H9 (cell line): ENCODE results near the gene KRTAP12-3. TPM values are rescaled to one million over a fixed set of nuclear protein-coding genes. Genes with fewer than 3 reads are reported as not detected.

ENCODE experiments used
- DNase-seq: peaks from one replicate; pipeline ENCODE4 v3.0.0-alpha.2; 2017
- H2AFZ ChIP-seq: one replicate; pipeline ENCODE4 v1.6.1; 2013; ENCODE audit warnings: mild to moderate bottlenecking, low read length, control low read depth, moderate library complexity
- H2AK5ac ChIP-seq: 2 replicates; pipeline ENCODE4 v1.6.1; 2013; ENCODE audit warnings: low read length, control low read depth, mixed read lengths; ENCODE audit not compliant: insufficient read length
- H2BK120ac ChIP-seq: one replicate; pipeline ENCODE4 v1.6.1; 2013; ENCODE audit warnings: low read depth, mild to moderate bottlenecking, low read length, control low read depth, inconsistent platforms; ENCODE audit not compliant: poor library complexity, severe bottlenecking
- H2BK12ac ChIP-seq: 2 replicates; pipeline ENCODE4 v1.6.1; 2013; ENCODE audit warnings: low read length, control low read depth, mixed read lengths, low read depth; ENCODE audit not compliant: insufficient read length
- H2BK15ac ChIP-seq: 2 replicates; pipeline ENCODE4 v1.6.1; 2013; ENCODE audit warnings: low read depth, low read length, control low read depth
- H2BK20ac ChIP-seq: one replicate; pipeline ENCODE4 v1.6.1; 2013; ENCODE audit warnings: low read depth, mild to moderate bottlenecking, low read length, control low read depth, inconsistent platforms; ENCODE audit not compliant: poor library complexity, severe bottlenecking
- H2BK5ac ChIP-seq: 2 replicates; pipeline ENCODE4 v1.6.1; 2013; ENCODE audit warnings: low read length, control low read depth, mixed read lengths; ENCODE audit not compliant: insufficient read length
- H3K14ac ChIP-seq: 2 replicates; pipeline ENCODE4 v1.6.1; 2013; ENCODE audit warnings: low read length, control low read depth; ENCODE audit not compliant: insufficient read depth
- H3K18ac ChIP-seq: 2 replicates; pipeline ENCODE4 v1.6.1; 2013; ENCODE audit warnings: low read depth, mild to moderate bottlenecking, mixed read lengths, low read length, control low read depth; ENCODE audit not compliant: insufficient read length
- H3K23ac ChIP-seq: 2 replicates; pipeline ENCODE4 v1.6.1; 2013; ENCODE audit warnings: low read length, control low read depth, mixed read lengths, low read depth; ENCODE audit not compliant: insufficient read length
- H3K23me2 ChIP-seq: 2 replicates; pipeline ENCODE4 v1.6.1; 2013; ENCODE audit warnings: low read depth, mild to moderate bottlenecking, mixed read lengths, low read length, control low read depth; ENCODE audit not compliant: insufficient read length, poor library complexity, severe bottlenecking
- H3K27ac ChIP-seq: 2 replicates; pipeline ENCODE4 v1.5.1; 2013; ENCODE audit warnings: low read length, control low read depth, mixed read lengths, low read depth; ENCODE audit not compliant: insufficient read length
- H3K27me3 ChIP-seq: 2 replicates; pipeline ENCODE4 v1.6.1; 2013; ENCODE audit warnings: low read length, control low read depth, inconsistent platforms; ENCODE audit not compliant: insufficient read depth
- H3K4ac ChIP-seq: 2 replicates; pipeline ENCODE4 v1.6.1; 2013; ENCODE audit warnings: low read depth, mild to moderate bottlenecking, control low read depth, inconsistent platforms, low read length, moderate library complexity
- H3K4me1 ChIP-seq: 2 replicates; pipeline ENCODE4 v1.6.1; 2013; ENCODE audit warnings: low read length, control low read depth, inconsistent platforms; ENCODE audit not compliant: insufficient read depth
- H3K4me2 ChIP-seq: 2 replicates; pipeline ENCODE4 v1.6.1; 2013; ENCODE audit warnings: low read length, control low read depth, mixed read lengths; ENCODE audit not compliant: insufficient read length, insufficient read depth
- H3K56ac ChIP-seq: 2 replicates; pipeline ENCODE4 v1.6.1; 2013; ENCODE audit warnings: low read depth, mild to moderate bottlenecking, mixed read lengths, low read length, control low read depth; ENCODE audit not compliant: insufficient read length
- H3K79me1 ChIP-seq: 2 replicates; pipeline ENCODE4 v1.6.1; 2013; ENCODE audit warnings: low read depth, mild to moderate bottlenecking, moderate library complexity, low read length, control low read depth, inconsistent platforms; ENCODE audit not compliant: insufficient read depth, poor library complexity, severe bottlenecking
- H3K79me2 ChIP-seq: 2 replicates; pipeline ENCODE4 v1.6.1; 2013; ENCODE audit warnings: low read length, control low read depth, inconsistent platforms; ENCODE audit not compliant: insufficient read depth
- H3K9ac ChIP-seq: 2 replicates; pipeline ENCODE4 v1.6.1; 2013; ENCODE audit warnings: low read length, control low read depth, mixed read lengths; ENCODE audit not compliant: insufficient read length; ENCODE audit errors: extremely low read depth
- H3K9me3 ChIP-seq: one replicate; pipeline ENCODE4 v1.6.1; 2013; ENCODE audit warnings: low read depth, low read length, inconsistent platforms; ENCODE audit not compliant: control insufficient read depth
- H3T11ph ChIP-seq: one replicate; pipeline ENCODE4 v1.6.1; 2013; ENCODE audit warnings: mild to moderate bottlenecking, low read length, control low read depth, inconsistent platforms
- H4K20me1 ChIP-seq: one replicate; pipeline ENCODE4 v1.6.1; 2013; ENCODE audit not compliant: control insufficient read depth, insufficient read length, insufficient read depth
- H4K5ac ChIP-seq: 2 replicates; pipeline ENCODE4 v1.6.1; 2013; ENCODE audit warnings: low read depth, mild to moderate bottlenecking, mixed read lengths, low read length, control low read depth; ENCODE audit not compliant: insufficient read length
- H4K8ac ChIP-seq: replicated peaks from 2 replicates; pipeline ENCODE4 v1.6.1; 2013; ENCODE audit warnings: low read length, control low read depth, mixed read lengths, low read depth; ENCODE audit not compliant: insufficient read length
- H4K91ac ChIP-seq: 2 replicates; pipeline ENCODE4 v1.6.1; 2013; ENCODE audit warnings: low read depth, mild to moderate bottlenecking, moderate library complexity, mixed read lengths, low read length, control low read depth; ENCODE audit not compliant: insufficient read length
- H3K27ac Mint-ChIP-seq, 3 experiments: 2 replicates in 2 of 3; 3 replicates in 1 of 3; pipeline ENCODE4 v1.8.0; 2020 to 2021; ENCODE audit warnings: mixed read lengths in 3 of 3, mild to moderate bottlenecking in 1 of 3, moderate library complexity in 1 of 3
- H3K27me3 Mint-ChIP-seq: 2 replicates; pipeline ENCODE4 v1.8.0; 2021; ENCODE audit warnings: low read depth, mild to moderate bottlenecking, moderate library complexity, mixed read lengths
- H3K36me3 Mint-ChIP-seq, 3 experiments: 2 replicates in 2 of 3; 3 replicates in 1 of 3; pipeline ENCODE4 v1.8.0; 2020 to 2021; ENCODE audit warnings: low read depth in 3 of 3, mixed read lengths in 3 of 3; ENCODE audit not compliant: insufficient read depth in 1 of 3
- H3K4me1 Mint-ChIP-seq, 2 experiments: 2 replicates each; pipeline ENCODE4 v1.8.0; 2020; ENCODE audit warnings: mixed read lengths in 2 of 2
- H3K4me3 Mint-ChIP-seq, 2 experiments: 2 replicates in 1 of 2; 3 replicates in 1 of 2; pipeline ENCODE4 v1.8.0; 2020 to 2021; ENCODE audit warnings: mild to moderate bottlenecking in 2 of 2, mixed read lengths in 2 of 2, moderate library complexity in 1 of 2
- H3K9me3 Mint-ChIP-seq, 2 experiments: 2 replicates in 1 of 2; 3 replicates in 1 of 2; pipeline ENCODE4 v1.8.0; 2020; ENCODE audit warnings: mild to moderate bottlenecking in 2 of 2, mixed read lengths in 2 of 2, moderate library complexity in 1 of 2
- CTCF ChIP-seq: fragments of 200-600 bp; sonication (generic); conservative IDR thresholded peaks from 3 replicates; pipeline ENCODE4 v1.8.0; 2021; ENCODE audit warnings: antibody characterized with exemption, mild to moderate bottlenecking
- WGBS: extraction: QIAGEN DNeasy Blood & Tissue Kit; methylation state at CpG from one replicate; pipeline ENCODE4 v1.1.7; 2013; ENCODE audit warnings: missing lambda C conversion rate, low lambda C conversion rate, mixed read lengths; ENCODE audit not compliant: insufficient read length; ENCODE audit errors: extremely low coverage; 5-methylcytosine and 5-hydroxymethylcytosine counted together
- total RNA-seq: library from RNA; stranded (reverse); gene quantifications from 2 replicates; pipeline ENCODE4 v1.2.1, GENCODE V29; 2021

KRTAP12-3 gene
- total RNA-seq, 1 experiment from 2014 or later = not detected

DNA sequence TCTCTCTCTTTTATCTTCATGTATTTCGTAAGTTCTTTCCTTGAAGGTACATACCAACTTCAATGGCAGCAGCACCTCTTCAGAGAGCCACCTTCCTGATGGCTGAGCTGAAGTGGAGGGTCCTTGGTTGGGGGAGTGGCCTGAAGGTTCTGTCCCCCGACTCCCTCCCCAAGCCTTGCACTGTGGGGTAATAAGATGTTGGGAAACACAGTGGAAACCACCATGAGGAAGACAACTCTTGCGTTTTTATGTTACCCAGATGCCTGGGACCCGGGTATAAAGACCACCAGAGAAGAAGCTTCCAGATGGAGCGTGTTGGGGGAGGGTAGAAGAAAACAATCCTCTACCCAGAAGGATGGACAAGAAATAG is 794 bp downstream of the KRTAP12-3 start:
- no peak overlapping the region for H3K9ac ChIP-seq
- Mint-ChIP-seq H3K36me3 (peaks cover 2 to 10% (median 5%) of the 10 kb centered on the region in 3 experiments; a peak in 4 of 7 replicates), H3K4me1 (peaks cover 32 to 38% of the 10 kb centered on the region in 2 experiments), H3K27ac (no peak overlapping the region), H3K4me3 (no peak overlapping the region; a peak in 1 of 5 replicates), H3K27me3 (peaks cover 14% of the 10 kb centered on the region), H3K9me3 (peaks cover 8 to 11% of the 10 kb centered on the region in 2 experiments; a peak in 4 of 5 replicates)
- H4K8ac ChIP-seq = no peak overlapping the region
- H2BK5ac ChIP-seq = no peak overlapping the region
- no peak overlapping the region for H2AK5ac ChIP-seq
- no peak overlapping the region for H3T11ph ChIP-seq
- no peaks in the 10 kb centered on the region for H3K79me2 ChIP-seq
- no peak overlapping the region for H3K4ac ChIP-seq
- H2BK12ac ChIP-seq = no peak overlapping the region
- H4K20me1 ChIP-seq = no peaks in the 10 kb centered on the region
- no peaks in the 10 kb centered on the region for H3K27me3 ChIP-seq
- no peaks in the 10 kb centered on the region for H3K79me1 ChIP-seq
- H3K56ac ChIP-seq = no peak overlapping the region
- no peak overlapping the region for H3K4me2 ChIP-seq
- no peak overlapping the region for H2AFZ ChIP-seq
- no peak overlapping the region for H4K5ac ChIP-seq
- no peak overlapping the region for H2BK20ac ChIP-seq
- no peaks in the 10 kb centered on the region for H3K23me2 ChIP-seq
- no peak overlapping the region for H3K23ac ChIP-seq
- H2BK15ac ChIP-seq = no peak overlapping the region
- no peak overlapping the region for H4K91ac ChIP-seq
- H3K18ac ChIP-seq = no peak overlapping the region
- no peaks in the 10 kb centered on the region for H3K4me1 ChIP-seq
- H3K9me3 ChIP-seq = no peaks in the 10 kb centered on the region
- H2BK120ac ChIP-seq = no peak overlapping the region
- no peak overlapping the region for H3K14ac ChIP-seq
- H3K27ac ChIP-seq = no peak overlapping the region
- DNase-seq = no peak
- no peak for TF ChIP-seq CTCF
- WGBS = no CpG with 5 or more reads among the region's 5 CpGs
